Subcutaneous adipose tissue (tissue), 4 donors: Measurements from ENCODE around the gene RBCK1. TPM values are rescaled to one million over a fixed set of nuclear protein-coding genes. Genes with fewer than 3 reads are reported as not detected.

Source experiments
- total RNA-seq, 4 donors: library from RNA; depleted of rRNA; stranded (reverse); fragments of >200 nt; gene quantifications; one replicate each; pipeline ENCODE4 v1.1.0, GENCODE V29; 2016
- TF ChIP-seq, protein P1 (sequence below): fragments of 450-650 bp; IDR thresholded peaks from one replicate; pipeline ENCODE4 v1.5.1; 2016; ENCODE audit warnings: low read depth, mild to moderate bottlenecking, control low read depth, antibody characterized with exemption, moderate library complexity

The RBCK1 gene
- total RNA-seq, 4 donors from 2014 or later = 29.3 to 91.6 (median 55.1) TPM

GRCh38 chr20:430091-430999 is 22.2 kb downstream of the RBCK1 start:
- TF ChIP-seq, protein P1, sequence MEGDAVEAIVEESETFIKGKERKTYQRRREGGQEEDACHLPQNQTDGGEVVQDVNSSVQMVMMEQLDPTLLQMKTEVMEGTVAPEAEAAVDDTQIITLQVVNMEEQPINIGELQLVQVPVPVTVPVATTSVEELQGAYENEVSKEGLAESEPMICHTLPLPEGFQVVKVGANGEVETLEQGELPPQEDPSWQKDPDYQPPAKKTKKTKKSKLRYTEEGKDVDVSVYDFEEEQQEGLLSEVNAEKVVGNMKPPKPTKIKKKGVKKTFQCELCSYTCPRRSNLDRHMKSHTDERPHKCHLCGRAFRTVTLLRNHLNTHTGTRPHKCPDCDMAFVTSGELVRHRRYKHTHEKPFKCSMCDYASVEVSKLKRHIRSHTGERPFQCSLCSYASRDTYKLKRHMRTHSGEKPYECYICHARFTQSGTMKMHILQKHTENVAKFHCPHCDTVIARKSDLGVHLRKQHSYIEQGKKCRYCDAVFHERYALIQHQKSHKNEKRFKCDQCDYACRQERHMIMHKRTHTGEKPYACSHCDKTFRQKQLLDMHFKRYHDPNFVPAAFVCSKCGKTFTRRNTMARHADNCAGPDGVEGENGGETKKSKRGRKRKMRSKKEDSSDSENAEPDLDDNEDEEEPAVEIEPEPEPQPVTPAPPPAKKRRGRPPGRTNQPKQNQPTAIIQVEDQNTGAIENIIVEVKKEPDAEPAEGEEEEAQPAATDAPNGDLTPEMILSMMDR = no peak

DNA sequence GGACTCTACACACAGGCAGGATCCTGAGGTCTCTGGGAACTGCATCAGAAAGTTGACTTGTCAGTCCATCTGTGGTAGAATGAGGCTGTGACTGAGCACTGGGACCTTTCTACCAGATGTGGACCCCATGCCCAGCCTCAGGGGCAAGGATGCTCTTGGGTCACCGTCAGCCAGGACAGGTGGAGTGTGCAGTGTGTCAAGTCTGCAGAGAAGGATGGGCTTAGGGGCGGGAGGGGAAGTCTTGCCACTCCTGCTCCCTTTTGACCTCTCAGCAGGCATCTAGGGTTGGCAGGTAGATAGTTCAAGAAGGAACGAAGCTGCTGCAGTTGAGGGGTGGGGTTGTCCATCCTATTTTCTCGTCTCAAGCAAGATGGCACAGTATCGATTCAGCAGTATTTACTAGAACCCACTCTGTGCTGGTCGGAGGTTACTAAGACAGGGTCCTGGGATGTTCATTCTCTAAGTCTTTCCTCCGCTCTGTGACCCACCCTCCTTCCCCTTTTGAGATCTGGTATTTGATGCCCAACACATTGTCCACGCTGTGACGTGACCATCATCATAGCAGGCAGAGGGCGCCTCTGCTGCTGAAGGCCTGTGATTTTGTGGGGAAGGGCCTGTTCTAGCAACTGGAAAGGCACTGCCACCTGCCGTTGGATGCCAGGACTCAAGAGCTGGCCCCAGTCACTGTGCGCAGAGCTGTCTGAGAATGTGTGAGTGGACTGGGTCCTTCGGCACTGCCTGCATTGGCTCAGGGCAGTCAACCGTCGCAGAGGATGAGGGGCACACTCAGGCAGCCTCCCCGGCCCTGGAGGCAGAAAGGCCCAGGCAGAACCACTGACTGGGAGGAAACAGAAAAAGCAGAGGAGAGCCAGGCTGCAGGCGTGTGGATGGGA is 23.2 kb downstream of the RBCK1 start:
- TF ChIP-seq, protein P1 = no peak

GRCh38 chr20:432208-432607 is 24.1 kb downstream of the RBCK1 start:
- TF ChIP-seq, protein P1 = no peak

DNA sequence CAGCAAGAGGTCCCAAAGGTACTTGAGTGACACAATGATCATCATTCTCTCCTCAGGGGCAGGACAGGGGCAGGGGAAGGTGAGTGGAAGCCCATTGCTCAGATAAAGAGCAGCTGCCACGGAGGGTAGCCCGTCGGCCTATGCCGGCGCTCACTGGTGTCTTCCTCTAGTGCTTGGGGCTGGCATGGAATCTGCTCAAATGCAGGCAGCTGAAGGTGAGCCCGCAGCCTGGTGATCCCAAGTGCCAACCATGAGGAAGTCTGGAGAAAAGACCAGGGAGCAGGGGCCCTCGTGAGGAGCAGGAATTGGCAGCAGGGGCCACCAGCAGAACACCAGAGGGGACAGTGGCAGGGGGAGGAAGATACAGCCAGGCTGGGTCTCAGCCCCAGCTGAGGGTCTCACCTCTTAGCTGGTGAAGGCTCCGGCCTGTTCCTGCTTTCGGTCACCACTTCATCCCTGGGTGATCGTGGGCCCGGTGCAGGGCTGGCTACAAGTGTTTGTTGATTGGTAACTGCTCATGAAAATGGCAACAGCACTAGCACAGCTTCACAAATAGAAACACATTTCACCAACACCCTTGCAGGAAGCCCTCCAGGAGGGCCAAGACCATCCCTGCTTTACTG is 24.7 kb downstream of the RBCK1 start:
- TF ChIP-seq, protein P1 = no peak

- TF ChIP-seq, protein P1 = no peak
Measured at GRCh38 chr20:433300-433975, 25.3 kb downstream of the RBCK1 start.

- TF ChIP-seq, protein P1 = no peak
Measured at GRCh38 chr20:434221-434620, 26.1 kb downstream of the RBCK1 start.
